ENCODE data around the gene GOSR1.

DNA sequence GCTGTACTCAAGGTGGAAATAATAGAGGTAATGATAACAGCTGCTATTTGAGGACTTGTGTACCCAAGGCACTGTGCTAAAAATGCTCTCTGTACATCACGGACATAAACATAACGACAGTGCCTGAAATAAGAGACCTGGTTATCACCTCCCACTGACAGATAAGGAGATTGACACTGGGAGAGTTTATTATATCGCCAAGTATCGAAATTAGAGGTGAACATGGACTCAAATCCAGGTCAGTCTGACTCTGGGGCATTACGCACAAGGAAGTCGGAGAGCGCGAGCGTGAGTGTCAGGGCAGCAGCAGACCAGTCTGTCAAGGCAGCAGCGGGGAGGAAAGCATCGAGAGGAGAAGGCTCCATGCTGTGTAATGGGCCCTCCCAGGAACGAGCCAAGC is 57.1 kb downstream of the GOSR1 start:
- TF ChIP-seq CTCF (IDR thresholded peaks at IDR 0.05) (no peak), POLR2AphosphoS5 (IDR thresholded peaks at IDR 0.05) (no peak), POLR2A (IDR thresholded peaks at IDR 0.05) (no peak)

All from prostate gland (tissue), 2 donors.